Measurements from ENCODE around the gene HOXC9. TPM values are rescaled to one million over a fixed set of nuclear protein-coding genes. Genes with fewer than 3 reads are reported as not detected.

Gene HOXC9
- total RNA-seq, 1 experiment from 2014 or later, result not detected

DNA sequence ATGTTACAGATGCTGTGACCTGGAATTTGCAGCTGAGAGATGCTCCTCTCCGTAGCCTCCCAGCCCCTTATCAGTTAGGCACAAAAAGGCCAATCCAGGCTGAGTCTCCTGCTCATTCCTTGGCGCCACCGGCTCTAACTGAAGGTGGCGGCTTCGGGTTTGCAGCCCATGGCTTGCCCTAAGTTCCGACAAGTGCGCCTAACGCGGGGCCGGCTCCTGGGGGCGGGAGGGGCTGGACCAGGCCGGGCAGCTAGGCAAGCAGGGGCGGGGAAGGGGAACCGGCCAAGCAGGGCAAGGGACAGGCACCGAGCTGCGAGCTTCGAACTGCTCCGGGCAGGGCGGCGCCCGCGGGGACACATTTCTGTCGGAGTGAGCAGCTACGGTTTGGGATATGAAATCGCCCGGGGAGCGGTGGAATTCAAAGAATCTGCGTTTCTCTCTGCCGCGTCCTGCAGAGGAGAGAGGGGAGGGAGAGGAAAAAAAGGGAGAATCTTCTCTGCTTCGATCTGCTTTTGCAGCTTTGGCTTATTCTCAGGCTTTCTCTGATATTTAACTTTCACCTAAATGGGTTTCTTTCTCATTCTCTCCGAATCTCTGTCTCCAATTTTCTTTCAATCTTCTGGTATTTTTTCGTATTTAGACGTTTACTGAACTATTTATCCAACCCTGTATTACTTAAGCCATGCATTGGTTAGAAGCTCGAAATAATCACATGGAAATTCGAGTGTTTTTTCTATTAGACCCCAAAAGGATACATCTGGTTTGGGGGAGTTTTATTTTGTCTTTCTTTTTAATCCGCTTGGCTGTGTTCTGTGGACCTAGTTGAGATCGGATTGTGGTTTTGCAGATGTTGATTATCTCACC, 46.9 kb upstream of the HOXC9 start:
- DNase-seq, result peak; percentile 88

More for the DNA sequence above, 46.9 kb upstream of the HOXC9 start:
- H2AK5ac ChIP-seq (ENCODE audit: insufficient read length, low read length), result no peak overlapping the region
- peaks cover 99% of the 10 kb centered on the region for H3K27me3 ChIP-seq (ENCODE audit: insufficient read depth, low read length)
- H3K9me3 ChIP-seq (ENCODE audit: control insufficient read depth, low read depth, low read length), result no peaks in the 10 kb centered on the region
- H2AFZ ChIP-seq (ENCODE audit: low read length), result no peak overlapping the region
- H3K9ac ChIP-seq (ENCODE audit: extremely low read depth, insufficient read length, low read length), result no peak overlapping the region
- Mint-ChIP-seq H3K27me3 (ENCODE audit: low read depth) (peaks cover 99% of the 10 kb centered on the region), H3K4me3 (no peak overlapping the region), H3K36me3 (ENCODE audit: insufficient read depth in 1 of 3, low read depth in 3 of 3) (no peaks in the 10 kb centered on the region; a peak in 2 of 7 replicates), H3K4me1 (peaks cover 6 to 20% of the 10 kb centered on the region in 2 experiments; a peak in 3 of 4 replicates), H3K9me3 (peaks cover 0 to 9% of the 10 kb centered on the region in 2 experiments; a peak in 3 of 5 replicates), H3K27ac (no peak overlapping the region)
- no peak overlapping the region for H3K56ac ChIP-seq (ENCODE audit: insufficient read length, low read depth, low read length)
- H3K23me2 ChIP-seq (ENCODE audit: insufficient read length, low read depth, low read length, poor library complexity, severe bottlenecking), result no peaks in the 10 kb centered on the region
- H3K23ac ChIP-seq (ENCODE audit: insufficient read length, low read depth, low read length), result no peak overlapping the region
- H3K27ac ChIP-seq (ENCODE audit: insufficient read length, low read depth, low read length), result no peak overlapping the region
- no peak overlapping the region for H3T11ph ChIP-seq (ENCODE audit: low read length)
- no peak overlapping the region for H3K4ac ChIP-seq (ENCODE audit: low read depth, low read length)
- H3K79me1 ChIP-seq (ENCODE audit: insufficient read depth, low read depth, low read length, poor library complexity, severe bottlenecking), result no peaks in the 10 kb centered on the region
- no peak overlapping the region for H4K5ac ChIP-seq (ENCODE audit: insufficient read length, low read depth, low read length)
- H4K91ac ChIP-seq (ENCODE audit: insufficient read length, low read depth, low read length), result no peak overlapping the region
- no peak overlapping the region for H3K14ac ChIP-seq (ENCODE audit: insufficient read depth, low read length)
- TF ChIP-seq, protein P1, sequence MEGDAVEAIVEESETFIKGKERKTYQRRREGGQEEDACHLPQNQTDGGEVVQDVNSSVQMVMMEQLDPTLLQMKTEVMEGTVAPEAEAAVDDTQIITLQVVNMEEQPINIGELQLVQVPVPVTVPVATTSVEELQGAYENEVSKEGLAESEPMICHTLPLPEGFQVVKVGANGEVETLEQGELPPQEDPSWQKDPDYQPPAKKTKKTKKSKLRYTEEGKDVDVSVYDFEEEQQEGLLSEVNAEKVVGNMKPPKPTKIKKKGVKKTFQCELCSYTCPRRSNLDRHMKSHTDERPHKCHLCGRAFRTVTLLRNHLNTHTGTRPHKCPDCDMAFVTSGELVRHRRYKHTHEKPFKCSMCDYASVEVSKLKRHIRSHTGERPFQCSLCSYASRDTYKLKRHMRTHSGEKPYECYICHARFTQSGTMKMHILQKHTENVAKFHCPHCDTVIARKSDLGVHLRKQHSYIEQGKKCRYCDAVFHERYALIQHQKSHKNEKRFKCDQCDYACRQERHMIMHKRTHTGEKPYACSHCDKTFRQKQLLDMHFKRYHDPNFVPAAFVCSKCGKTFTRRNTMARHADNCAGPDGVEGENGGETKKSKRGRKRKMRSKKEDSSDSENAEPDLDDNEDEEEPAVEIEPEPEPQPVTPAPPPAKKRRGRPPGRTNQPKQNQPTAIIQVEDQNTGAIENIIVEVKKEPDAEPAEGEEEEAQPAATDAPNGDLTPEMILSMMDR (conservative IDR thresholded peaks at IDR 0.05), result no peak
- H3K4me1 ChIP-seq (ENCODE audit: insufficient read depth, low read length), result no peaks in the 10 kb centered on the region
- H4K8ac ChIP-seq (replicated peaks; ENCODE audit: insufficient read length, low read depth, low read length), result no peak overlapping the region
- H2BK120ac ChIP-seq (ENCODE audit: low read depth, low read length, poor library complexity, severe bottlenecking), result no peak overlapping the region
- H3K18ac ChIP-seq (ENCODE audit: insufficient read length, low read depth, low read length), result no peak overlapping the region
- H2BK12ac ChIP-seq (ENCODE audit: insufficient read length, low read depth, low read length), result no peak overlapping the region
- H3K79me2 ChIP-seq (ENCODE audit: insufficient read depth, low read length), result no peaks in the 10 kb centered on the region
- H2BK5ac ChIP-seq (ENCODE audit: insufficient read length, low read length), result no peak overlapping the region
- no peak overlapping the region for H3K4me2 ChIP-seq (ENCODE audit: insufficient read depth, insufficient read length, low read length)
- no CpG with 5 or more reads among the region's 38 CpGs for WGBS (ENCODE audit: extremely low coverage, insufficient read length, low lambda C conversion rate)
- H2BK20ac ChIP-seq (ENCODE audit: low read depth, low read length, poor library complexity, severe bottlenecking), result no peak overlapping the region
- H2BK15ac ChIP-seq (ENCODE audit: low read depth, low read length), result no peak overlapping the region
- H4K20me1 ChIP-seq (ENCODE audit: control insufficient read depth, insufficient read depth, insufficient read length), result no peaks in the 10 kb centered on the region
